Bronchial smooth muscle cell (primary cell): ENCODE measurements around the gene KRTAP9-7. TPM values are rescaled to one million over a fixed set of nuclear protein-coding genes. Genes with fewer than 3 reads are reported as not detected.

Experiments
- total RNA-seq: library from RNA; depleted of rRNA; stranded (reverse); fragments of >200 nt; gene quantifications from 2 replicates; pipeline ENCODE4 v1.2.1, GENCODE V29; 2014

KRTAP9-7 gene
- not detected in 2 replicates for total RNA-seq

DNA sequence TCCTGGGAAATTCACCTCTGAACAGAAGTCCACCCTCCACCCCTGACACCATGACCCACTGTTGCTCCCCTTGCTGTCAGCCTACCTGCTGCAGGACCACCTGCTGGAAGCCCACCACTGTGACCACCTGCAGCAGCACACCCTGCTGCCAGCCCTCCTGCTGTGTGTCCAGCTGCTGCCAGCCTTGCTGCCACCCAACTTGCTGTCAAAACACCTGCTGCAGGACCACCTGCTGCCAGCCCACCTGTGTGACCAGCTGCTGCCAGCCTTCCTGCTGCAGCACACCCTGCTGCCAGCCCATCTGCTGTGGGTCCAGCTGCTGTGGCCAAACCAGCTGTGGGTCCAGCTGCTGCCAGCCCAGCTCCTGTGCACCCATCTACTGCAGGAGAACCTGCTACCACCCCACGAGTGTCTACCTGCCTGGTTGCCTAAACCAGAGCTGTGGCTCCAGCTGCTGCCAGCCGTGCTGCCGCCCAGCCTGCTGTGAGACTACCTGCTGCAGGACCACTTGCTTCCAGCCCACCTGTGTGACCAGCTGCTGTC is at the start of gene KRTAP9-7:
KRTAP9-7 (plus strand) TSS at position 51 of the 543 bp plus-strand sequence; CDS start at position 51, 0 bp downstream.

GRCh38 chr17:41226598-41227095 is 48.9 kb upstream of the KRTAP9-7 start, which contains the start of gene KRTAP9-2:
KRTAP9-2 (plus strand) TSS chr17:41226648; CDS start chr17:41226655, 7 bp downstream.

GRCh38 chr17:41232399-41233105 is 42.9 kb upstream of the KRTAP9-7 start, which contains the start of gene KRTAP9-3:
KRTAP9-3 (plus strand) TSS chr17:41232449; CDS start chr17:41232502, 53 bp downstream.

GRCh38 chr17:41237949-41238437 is 37.5 kb upstream of the KRTAP9-7 start, which contains the start of gene KRTAP9-8:
KRTAP9-8 (plus strand) TSS chr17:41237999; CDS start chr17:41238052, 53 bp downstream.

GRCh38 chr17:41249637-41250240 is 25.8 kb upstream of the KRTAP9-7 start, which contains the start of gene KRTAP9-4:
KRTAP9-4 (plus strand) TSS chr17:41249687; CDS start chr17:41249721, 34 bp downstream.

GRCh38 chr17:41255381-41256290 is 19.9 kb upstream of the KRTAP9-7 start, which contains the start of gene KRTAP9-9:
KRTAP9-9 (plus strand) TSS chr17:41255384.

GRCh38 chr17:41265078-41265477 is 10.4 kb upstream of the KRTAP9-7 start, which contains the start of gene KRTAP9-6:
KRTAP9-6 (plus strand) TSS chr17:41265378; CDS start chr17:41265378, 0 bp downstream.

DNA sequence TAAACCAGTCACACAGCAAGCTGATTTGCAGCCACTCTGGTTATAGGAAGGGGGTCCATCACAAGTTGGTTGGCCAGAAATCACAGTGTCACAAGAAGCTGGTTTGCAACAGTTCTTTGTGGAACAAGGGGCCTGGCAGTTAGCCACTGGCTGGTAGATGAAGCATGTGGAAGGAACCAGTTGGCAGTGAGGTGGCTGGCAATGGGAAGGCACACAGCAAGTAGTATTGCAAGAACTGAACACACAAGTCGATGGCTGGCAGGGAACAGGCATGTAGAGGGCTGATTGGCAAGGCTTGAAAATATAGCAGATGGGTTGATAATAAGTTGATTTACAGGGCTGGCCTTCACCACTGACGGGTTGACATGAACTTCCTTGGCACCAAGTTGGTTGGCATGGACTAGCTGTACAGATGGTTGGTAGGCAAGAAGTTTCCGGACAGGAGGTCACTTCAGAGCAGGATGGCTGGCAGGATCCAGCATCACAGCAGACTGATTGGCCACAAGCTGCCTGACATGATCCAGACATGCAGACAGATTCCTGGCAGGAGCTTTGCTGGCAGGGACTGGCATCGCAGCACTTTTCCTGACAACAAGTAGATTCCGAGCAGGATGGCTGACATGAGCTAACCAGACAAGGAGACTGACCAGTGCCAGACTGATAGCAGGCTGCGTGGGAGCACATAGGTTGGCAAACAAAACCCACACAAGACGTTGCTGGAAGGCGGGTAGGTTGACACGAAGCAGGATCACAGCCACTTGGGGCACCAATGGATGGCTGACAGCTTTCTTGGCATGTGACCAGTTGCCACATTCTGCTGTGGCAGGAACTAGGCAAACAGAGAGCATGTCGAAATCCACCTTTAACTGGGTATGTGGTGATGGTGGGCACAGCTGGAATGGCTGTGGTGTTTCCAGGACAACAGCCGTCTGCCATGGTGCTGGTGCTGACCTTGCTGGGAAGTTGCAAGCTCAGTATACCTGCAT is 26.7 kb downstream of the KRTAP9-7 start, which contains the start of gene KRTAP29-1:
KRTAP29-1 (minus strand) TSS at position 936 of the 986 bp plus-strand sequence; CDS start at position 936, 0 bp downstream.

GRCh38 chr17:41308918-41309359 is 33.4 kb downstream of the KRTAP9-7 start, which contains the start of gene KRTAP16-1:
KRTAP16-1 (minus strand) TSS chr17:41309309; CDS start chr17:41309253, 56 bp downstream.

DNA sequence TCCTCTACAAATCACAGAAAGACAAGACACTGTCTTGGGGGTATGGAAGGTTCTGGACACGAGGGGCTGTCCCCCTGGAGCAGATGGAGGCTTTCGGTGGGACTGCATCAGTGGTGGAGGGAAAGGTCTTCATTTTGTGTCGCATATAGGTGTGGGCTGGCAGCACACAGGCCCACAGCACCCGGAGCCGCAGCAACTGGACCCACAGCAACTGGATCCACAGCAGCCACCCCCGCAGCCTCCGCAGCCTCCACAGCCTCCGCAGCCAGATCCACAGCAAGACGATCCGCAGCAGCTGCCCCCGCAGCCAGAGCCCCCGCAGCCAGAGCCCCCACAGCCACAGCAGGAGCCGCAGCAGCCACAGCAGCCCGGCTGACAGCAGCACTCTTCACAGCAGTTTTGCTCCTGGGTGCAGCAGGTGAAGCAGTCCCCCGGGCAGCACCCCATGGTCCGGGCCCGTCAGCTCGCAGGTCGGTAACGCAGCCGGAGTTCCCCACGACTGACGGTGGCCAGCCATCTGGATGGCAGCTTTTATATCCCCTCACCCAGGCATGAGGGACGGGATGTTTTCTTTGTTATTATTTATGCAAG is 39.8 kb downstream of the KRTAP9-7 start, which contains the start of gene KRTAP17-1:
KRTAP17-1 (minus strand) TSS at position 507 of the 591 bp plus-strand sequence; CDS start at position 447, 60 bp downstream.

Other genes with a start within 250 kb of the KRTAP9-7 start
- not detected in 2 replicates for gene KRTAP1-5, start 248.5 kb upstream of the KRTAP9-7 start, total RNA-seq
- not detected in 2 replicates for gene KRTAP1-4, start 245.5 kb upstream of the KRTAP9-7 start, total RNA-seq
- not detected in 2 replicates for gene KRTAP1-3, start 240.8 kb upstream of the KRTAP9-7 start, total RNA-seq
- not detected in 2 replicates for gene KRTAP1-1, start 234.2 kb upstream of the KRTAP9-7 start, total RNA-seq
- not detected in 2 replicates for gene KRTAP2-1, start 228.4 kb upstream of the KRTAP9-7 start, total RNA-seq
- not detected in 2 replicates for gene KRTAP2-2, start 220.5 kb upstream of the KRTAP9-7 start, total RNA-seq
- not detected in 2 replicates for gene KRTAP2-3, start 215.6 kb upstream of the KRTAP9-7 start, total RNA-seq
- gene KRTAP2-4, start 209.8 kb upstream of the KRTAP9-7 start, total RNA-seq, result not detected in 2 replicates
- gene KRTAP4-7, start 191.5 kb upstream of the KRTAP9-7 start, total RNA-seq, result not detected in 2 replicates
- not detected in 2 replicates for gene KRTAP4-8, start 177.6 kb upstream of the KRTAP9-7 start, total RNA-seq
- gene KRTAP4-16, start 173.5 kb upstream of the KRTAP9-7 start, total RNA-seq, result not detected in 2 replicates
- gene KRTAP4-9, start 170.3 kb upstream of the KRTAP9-7 start, total RNA-seq, result not detected in 2 replicates
- not detected in 2 replicates for gene KRTAP4-11, start 157.3 kb upstream of the KRTAP9-7 start, total RNA-seq
- not detected in 2 replicates for gene KRTAP4-12, start 151.5 kb upstream of the KRTAP9-7 start, total RNA-seq
- not detected in 2 replicates for gene KRTAP4-6, start 135.2 kb upstream of the KRTAP9-7 start, total RNA-seq
- not detected in 2 replicates for gene KRTAP4-5, start 125.9 kb upstream of the KRTAP9-7 start, total RNA-seq
- not detected in 2 replicates for gene KRTAP4-4, start 115.0 kb upstream of the KRTAP9-7 start, total RNA-seq
- gene KRTAP4-3, start 107.5 kb upstream of the KRTAP9-7 start, total RNA-seq, result not detected in 2 replicates
- not detected in 2 replicates for gene KRTAP4-2, start 97.5 kb upstream of the KRTAP9-7 start, total RNA-seq
- gene KRTAP4-1, start 90.8 kb upstream of the KRTAP9-7 start, total RNA-seq, result not detected in 2 replicates
- gene KRTAP9-1, start 85.8 kb upstream of the KRTAP9-7 start, total RNA-seq, result not detected in 2 replicates
- gene KRTAP9-2, start 49.0 kb upstream of the KRTAP9-7 start, total RNA-seq, result not detected in 2 replicates
- not detected in 2 replicates for gene KRTAP9-3, start 43.2 kb upstream of the KRTAP9-7 start, total RNA-seq
- not detected in 2 replicates for gene KRTAP9-8, start 37.7 kb upstream of the KRTAP9-7 start, total RNA-seq
- not detected in 2 replicates for gene KRTAP9-4, start 26.0 kb upstream of the KRTAP9-7 start, total RNA-seq
- gene KRTAP9-9, start 20.3 kb upstream of the KRTAP9-7 start, total RNA-seq, result not detected in 2 replicates
- gene KRTAP9-6, start 10.3 kb upstream of the KRTAP9-7 start, total RNA-seq, result not detected in 2 replicates
- not detected in 2 replicates for gene KRTAP29-1, start 27.2 kb downstream of the KRTAP9-7 start, total RNA-seq
- not detected in 2 replicates for gene KRTAP16-1, start 33.6 kb downstream of the KRTAP9-7 start, total RNA-seq
- gene KRTAP17-1, start 40.0 kb downstream of the KRTAP9-7 start, total RNA-seq, result not detected in 2 replicates
- gene KRT33A, start 75.1 kb downstream of the KRTAP9-7 start, total RNA-seq, result not detected in 2 replicates
- not detected in 2 replicates for gene KRT33B, start 94.1 kb downstream of the KRTAP9-7 start, total RNA-seq
- not detected in 2 replicates for gene KRT34, start 106.6 kb downstream of the KRTAP9-7 start, total RNA-seq
- not detected in 2 replicates for gene KRT31, start 121.9 kb downstream of the KRTAP9-7 start, total RNA-seq
- gene KRT37, start 148.9 kb downstream of the KRTAP9-7 start, total RNA-seq, result not detected in 2 replicates
- not detected in 2 replicates for gene KRT38, start 165.3 kb downstream of the KRTAP9-7 start, total RNA-seq
- gene KRT32, start 191.7 kb downstream of the KRTAP9-7 start, total RNA-seq, result 0.16 TPM in 1 of 2 replicates, not detected in the other
- gene KRT35, start 205.5 kb downstream of the KRTAP9-7 start, total RNA-seq, result not detected in 2 replicates
- gene KRT36, start 214.2 kb downstream of the KRTAP9-7 start, total RNA-seq, result not detected in 2 replicates
- gene KRT13, start 229.9 kb downstream of the KRTAP9-7 start, total RNA-seq, result 0.17 TPM in 1 of 2 replicates, not detected in the other
- 0.63 and 1.2 TPM in 2 replicates for gene KRT15, start 243.2 kb downstream of the KRTAP9-7 start, total RNA-seq